Measurements from ENCODE around the gene CYP27B1.

Gene CYP27B1

GRCh38 chr12:57764662-57765002 is 2.2 kb downstream of the CYP27B1 start:
- no peak for DNase-seq (ENCODE audit: low read depth)
- peaks cover 44% of the 10 kb centered on the region for H3K27me3 ChIP-seq (replicated peaks; ENCODE audit: control insufficient read depth, insufficient read depth, low read length)
- H3K9ac ChIP-seq (ENCODE audit: low read length): no peak overlapping the region
- H3K36me3 ChIP-seq (ENCODE audit: control insufficient read depth, insufficient read depth, low read length, severe bottlenecking): peaks cover 16% of the 10 kb centered on the region
- H3K4me1 ChIP-seq (ENCODE audit: control insufficient read depth, insufficient read depth, low read length): peaks cover 29% of the 10 kb centered on the region
- H3K4me3 ChIP-seq (ENCODE audit: low read length): peak overlapping the region; percentile 61
- H3K9me3 ChIP-seq (ENCODE audit: control insufficient read depth, low read length): no peaks in the 10 kb centered on the region

- H3K27me3 ChIP-seq (replicated peaks; ENCODE audit: control insufficient read depth, insufficient read depth, low read length): peaks cover 44% of the 10 kb centered on the region
- no peak overlapping the region for H3K4me3 ChIP-seq (ENCODE audit: low read length)
- no peak for DNase-seq (ENCODE audit: low read depth)
- peaks cover 10% of the 10 kb centered on the region for H3K36me3 ChIP-seq (ENCODE audit: control insufficient read depth, insufficient read depth, low read length, severe bottlenecking)
- no peak overlapping the region for H3K9ac ChIP-seq (ENCODE audit: low read length)
- peaks cover 29% of the 10 kb centered on the region for H3K4me1 ChIP-seq (ENCODE audit: control insufficient read depth, insufficient read depth, low read length)
- H3K9me3 ChIP-seq (ENCODE audit: control insufficient read depth, low read length): no peaks in the 10 kb centered on the region
These were observed 2.8 kb downstream of the CYP27B1 start for GRCh38 chr12:57763881-57764661.

- no peak for DNase-seq (ENCODE audit: low read depth)
These were observed 4.4 kb downstream of the CYP27B1 start for GRCh38 chr12:57762463-57762862.

GRCh38 chr12:57761391-57761998 is 5.4 kb downstream of the CYP27B1 start:
- peaks cover 38% of the 10 kb centered on the region for H3K27me3 ChIP-seq (replicated peaks; ENCODE audit: control insufficient read depth, insufficient read depth, low read length)
- H3K36me3 ChIP-seq (ENCODE audit: control insufficient read depth, insufficient read depth, low read length, severe bottlenecking): no peaks in the 10 kb centered on the region
- H3K4me3 ChIP-seq (ENCODE audit: low read length): no peak overlapping the region
- DNase-seq (ENCODE audit: low read depth): no peak
- no peaks in the 10 kb centered on the region for H3K9me3 ChIP-seq (ENCODE audit: control insufficient read depth, low read length)
- H3K4me1 ChIP-seq (ENCODE audit: control insufficient read depth, insufficient read depth, low read length): peaks cover 19% of the 10 kb centered on the region
- no peak overlapping the region for H3K9ac ChIP-seq (ENCODE audit: low read length)

More at GRCh38 chr12:57762463-57762862, 4.4 kb downstream of the CYP27B1 start:
- H3K9ac ChIP-seq (ENCODE audit: low read length): no peak overlapping the region
- H3K4me1 ChIP-seq (ENCODE audit: control insufficient read depth, insufficient read depth, low read length): peaks cover 28% of the 10 kb centered on the region
- H3K9me3 ChIP-seq (ENCODE audit: control insufficient read depth, low read length): no peaks in the 10 kb centered on the region
- H3K27me3 ChIP-seq (replicated peaks; ENCODE audit: control insufficient read depth, insufficient read depth, low read length): peaks cover 43% of the 10 kb centered on the region
- no peak overlapping the region for H3K4me3 ChIP-seq (ENCODE audit: low read length)
- no peaks in the 10 kb centered on the region for H3K36me3 ChIP-seq (ENCODE audit: control insufficient read depth, insufficient read depth, low read length, severe bottlenecking)

- DNase-seq (ENCODE audit: low read depth): no peak
- H3K9ac ChIP-seq (ENCODE audit: low read length): no peak overlapping the region
- peaks cover 13% of the 10 kb centered on the region for H3K4me1 ChIP-seq (ENCODE audit: control insufficient read depth, insufficient read depth, low read length)
- H3K27me3 ChIP-seq (replicated peaks; ENCODE audit: control insufficient read depth, insufficient read depth, low read length): peaks cover 30% of the 10 kb centered on the region
- no peaks in the 10 kb centered on the region for H3K9me3 ChIP-seq (ENCODE audit: control insufficient read depth, low read length)
- H3K4me3 ChIP-seq (ENCODE audit: low read length): no peak overlapping the region
- no peaks in the 10 kb centered on the region for H3K36me3 ChIP-seq (ENCODE audit: control insufficient read depth, insufficient read depth, low read length, severe bottlenecking)
These were observed 6.4 kb downstream of the CYP27B1 start for GRCh38 chr12:57760347-57760982.

- H3K4me3 ChIP-seq (ENCODE audit: low read length): no peak overlapping the region
- H3K27me3 ChIP-seq (replicated peaks; ENCODE audit: control insufficient read depth, insufficient read depth, low read length): peaks cover 22% of the 10 kb centered on the region
- no peaks in the 10 kb centered on the region for H3K36me3 ChIP-seq (ENCODE audit: control insufficient read depth, insufficient read depth, low read length, severe bottlenecking)
- H3K9ac ChIP-seq (ENCODE audit: low read length): no peak overlapping the region
- peak; percentile 34 for DNase-seq (ENCODE audit: low read depth)
- H3K4me1 ChIP-seq (ENCODE audit: control insufficient read depth, insufficient read depth, low read length): peaks cover 4% of the 10 kb centered on the region
- no peaks in the 10 kb centered on the region for H3K9me3 ChIP-seq (ENCODE audit: control insufficient read depth, low read length)
These were observed 7.4 kb downstream of the CYP27B1 start for GRCh38 chr12:57759360-57759980.

- DNase-seq (ENCODE audit: low read depth): no peak
- Histone ChIP-seq H3K9me3 (ENCODE audit: control insufficient read depth, low read length) (no peaks in the 10 kb centered on the region), H3K9ac (ENCODE audit: low read length) (no peak overlapping the region), H3K4me1 (ENCODE audit: control insufficient read depth, insufficient read depth, low read length) (peaks cover 4% of the 10 kb centered on the region), H3K4me3 (ENCODE audit: low read length) (no peak overlapping the region), H3K36me3 (ENCODE audit: control insufficient read depth, insufficient read depth, low read length, severe bottlenecking) (no peaks in the 10 kb centered on the region), H3K27me3 (replicated peaks; ENCODE audit: control insufficient read depth, insufficient read depth, low read length) (peaks cover 17% of the 10 kb centered on the region)
These were observed 8.1 kb downstream of the CYP27B1 start for GRCh38 chr12:57758552-57759359.

GRCh38 chr12:57757771-57758170 is 9.1 kb downstream of the CYP27B1 start:
- no peak for DNase-seq (ENCODE audit: low read depth)
- Histone ChIP-seq H3K9me3 (ENCODE audit: control insufficient read depth, low read length) (no peaks in the 10 kb centered on the region), H3K9ac (ENCODE audit: low read length) (no peak overlapping the region), H3K36me3 (ENCODE audit: control insufficient read depth, insufficient read depth, low read length, severe bottlenecking) (no peaks in the 10 kb centered on the region), H3K4me1 (ENCODE audit: control insufficient read depth, insufficient read depth, low read length) (peaks cover 6% of the 10 kb centered on the region), H3K27me3 (replicated peaks; ENCODE audit: control insufficient read depth, insufficient read depth, low read length) (peaks cover 13% of the 10 kb centered on the region), H3K4me3 (ENCODE audit: low read length) (no peak overlapping the region)

- H3K4me3 ChIP-seq (ENCODE audit: low read length): no peak overlapping the region
- no peak overlapping the region for H3K9ac ChIP-seq (ENCODE audit: low read length)
- DNase-seq (ENCODE audit: low read depth): no peak
- no peaks in the 10 kb centered on the region for H3K9me3 ChIP-seq (ENCODE audit: control insufficient read depth, low read length)
- H3K27me3 ChIP-seq (replicated peaks; ENCODE audit: control insufficient read depth, insufficient read depth, low read length): peaks cover 13% of the 10 kb centered on the region
- peaks cover 9% of the 10 kb centered on the region for H3K4me1 ChIP-seq (ENCODE audit: control insufficient read depth, insufficient read depth, low read length)
- H3K36me3 ChIP-seq (ENCODE audit: control insufficient read depth, insufficient read depth, low read length, severe bottlenecking): no peaks in the 10 kb centered on the region
These were observed 10.2 kb downstream of the CYP27B1 start for GRCh38 chr12:57756406-57757341.

All from adipocyte (in vitro differentiated cells).